HG02759 (cell line): ENCODE data around the gene TSEN2.
"Not testable (repeated sequence)": the region's sequence is repeated elsewhere in the genome, so short reads cannot be mapped to it uniquely, and the experiment has no call there.

Experiments used
- ATAC-seq: cut with Tn5 transposase; IDR thresholded peaks from one replicate; pipeline ENCODE4 v1.9.1; 2021; ENCODE audit warnings: mild to moderate bottlenecking, moderate library complexity; ENCODE audit not compliant: unreplicated experiment

Gene TSEN2

GRCh38 chr3:12451960-12452359, 32.3 kb upstream of the TSEN2 start:
- no peak for ATAC-seq

GRCh38 chr3:12452361-12453330, 31.6 kb upstream of the TSEN2 start:
- ATAC-seq, result no peak

- no peak for ATAC-seq
Observed at GRCh38 chr3:12454076-12454815, 30.0 kb upstream of the TSEN2 start.

GRCh38 chr3:12454816-12455121, 29.5 kb upstream of the TSEN2 start:
- no peak for ATAC-seq

- no peak for ATAC-seq
Observed at GRCh38 chr3:12455740-12456139, 28.5 kb upstream of the TSEN2 start.

GRCh38 chr3:12456441-12456840, 27.8 kb upstream of the TSEN2 start:
- no peak for ATAC-seq

DNA sequence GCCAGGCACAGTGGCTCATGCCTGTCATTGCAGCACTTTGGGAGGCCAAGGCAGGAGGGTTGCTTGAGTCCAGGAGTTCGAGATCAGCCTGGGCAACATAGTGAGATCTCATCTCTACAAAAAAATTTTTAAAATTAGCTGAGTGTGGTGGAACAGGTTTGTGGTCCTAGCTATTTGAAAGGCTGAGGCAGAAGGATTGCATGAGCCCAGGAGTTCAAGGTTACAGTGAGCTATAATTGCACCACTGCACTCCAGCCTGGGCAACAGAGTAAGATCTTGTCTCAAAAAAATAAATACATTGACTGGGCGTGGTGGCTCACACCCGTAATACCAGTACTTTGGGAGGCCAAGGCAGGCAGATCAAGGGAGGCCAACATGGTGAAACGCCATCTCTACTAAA, 26.9 kb upstream of the TSEN2 start:
- ATAC-seq, result not testable (repeated sequence)

DNA sequence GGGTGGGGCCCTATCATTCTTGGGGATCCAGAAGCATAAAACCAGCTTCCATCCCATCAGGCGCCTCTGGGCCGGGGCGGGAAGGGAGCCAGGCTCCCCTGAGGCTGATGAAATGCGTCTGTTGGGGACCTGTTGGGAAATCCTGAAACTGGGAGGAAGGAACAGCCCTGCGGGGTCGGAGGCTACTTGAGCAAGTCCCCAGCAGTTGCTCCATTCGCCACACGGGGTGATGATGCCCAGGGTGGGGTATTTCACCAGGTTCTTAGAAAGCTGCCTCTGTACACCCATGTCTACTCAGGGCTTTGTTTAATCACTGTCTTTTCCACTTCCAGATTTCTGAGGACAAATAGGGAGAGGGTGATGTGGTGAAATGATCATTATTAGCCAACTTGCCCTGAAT, 25.4 kb upstream of the TSEN2 start:
- no peak for ATAC-seq

- no peak for ATAC-seq
Observed at GRCh38 chr3:12460127-12460526, 24.2 kb upstream of the TSEN2 start.

GRCh38 chr3:12461097-12461649, 23.1 kb upstream of the TSEN2 start:
- ATAC-seq, result no peak

DNA sequence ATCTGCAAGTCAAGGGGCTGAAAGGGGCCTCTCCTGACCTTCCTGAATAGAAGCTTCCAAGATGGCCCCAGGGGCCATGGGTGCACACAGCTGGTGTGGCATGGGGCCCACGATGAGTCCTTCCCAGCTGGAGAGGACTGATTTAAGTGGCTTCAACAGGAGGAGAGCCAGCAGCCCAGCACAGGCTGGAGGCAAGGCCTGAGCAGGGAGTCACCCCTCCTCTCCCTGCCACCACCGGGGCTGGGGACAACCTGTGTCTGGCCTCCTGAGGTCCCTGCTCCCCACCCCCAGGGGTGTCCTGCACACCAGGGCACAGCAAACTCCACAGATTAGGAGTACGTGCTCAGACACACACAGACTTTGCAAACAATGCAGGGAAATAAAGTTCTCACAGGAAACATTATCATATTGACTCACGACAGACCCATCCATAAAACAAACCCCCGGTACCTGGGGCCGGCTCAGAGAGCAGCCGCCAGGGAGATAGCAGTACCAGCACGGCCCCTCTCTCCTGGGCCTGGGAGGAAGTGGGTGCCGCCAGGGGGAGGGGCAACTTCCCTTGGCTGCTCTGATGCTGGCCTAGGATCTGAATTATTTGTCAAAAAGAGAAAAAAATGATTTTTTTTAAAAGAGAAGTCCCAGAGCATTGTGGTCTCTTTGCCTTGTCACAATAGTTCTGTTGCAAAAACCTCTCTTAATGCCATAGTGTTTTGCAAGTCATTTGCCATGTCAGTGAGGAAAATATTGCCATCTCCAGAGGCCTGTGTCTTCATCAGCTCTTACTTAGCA, 21.9 kb upstream of the TSEN2 start:
- no peak for ATAC-seq

- no peak for ATAC-seq
Observed at GRCh38 chr3:12463686-12464085, 20.6 kb upstream of the TSEN2 start.

- ATAC-seq, result no peak
Observed at GRCh38 chr3:12464181-12464580, 20.1 kb upstream of the TSEN2 start.

GRCh38 chr3:12465151-12465835, 19.0 kb upstream of the TSEN2 start:
- no peak for ATAC-seq

GRCh38 chr3:12465836-12466225, 18.4 kb upstream of the TSEN2 start:
- ATAC-seq, result no peak

DNA sequence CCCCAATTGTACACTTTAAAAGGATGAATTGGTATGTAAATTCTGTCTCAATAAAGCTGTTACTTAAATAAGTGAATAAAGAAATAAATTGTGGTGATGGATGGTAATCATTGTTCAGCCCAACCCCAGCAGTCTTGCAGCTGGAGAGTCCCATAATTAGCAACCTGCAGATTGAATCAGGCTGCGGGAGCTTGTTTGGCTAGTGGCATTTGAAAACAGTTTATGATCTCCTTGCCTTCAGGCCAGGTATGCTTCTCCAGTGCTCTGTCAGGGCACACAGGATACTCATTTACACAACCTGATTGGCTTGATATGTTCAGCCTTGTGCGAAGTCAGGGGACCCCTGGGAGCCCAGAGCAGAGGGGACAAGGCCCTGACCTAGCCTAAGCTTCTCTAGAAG, 16.5 kb upstream of the TSEN2 start:
- ATAC-seq, result no peak

DNA sequence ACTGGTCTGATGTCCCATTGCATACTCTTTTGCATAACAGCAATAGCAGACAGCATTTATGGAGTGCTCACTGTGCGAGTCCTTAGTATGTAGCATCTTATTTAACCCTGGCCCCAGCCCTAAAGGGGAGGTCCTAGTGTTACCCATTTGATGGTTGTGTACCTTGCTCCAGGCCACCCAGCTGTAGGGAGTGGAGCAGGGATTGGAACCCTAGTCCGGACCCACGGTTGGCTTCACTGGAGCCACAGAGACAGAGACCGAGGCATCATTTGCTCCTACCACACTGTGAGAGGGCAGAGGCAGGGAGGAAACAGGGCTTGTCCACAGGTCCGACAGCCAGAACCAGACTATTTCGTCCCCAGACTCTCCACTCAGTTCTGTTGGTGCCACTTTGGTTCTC, 16.0 kb upstream of the TSEN2 start:
- no peak for ATAC-seq

GRCh38 chr3:12468757-12469156, 15.5 kb upstream of the TSEN2 start:
- no peak for ATAC-seq

GRCh38 chr3:12469222-12469621, 15.1 kb upstream of the TSEN2 start:
- not testable (repeated sequence) for ATAC-seq

GRCh38 chr3:12470111-12470510, 14.2 kb upstream of the TSEN2 start:
- ATAC-seq, result no peak

DNA sequence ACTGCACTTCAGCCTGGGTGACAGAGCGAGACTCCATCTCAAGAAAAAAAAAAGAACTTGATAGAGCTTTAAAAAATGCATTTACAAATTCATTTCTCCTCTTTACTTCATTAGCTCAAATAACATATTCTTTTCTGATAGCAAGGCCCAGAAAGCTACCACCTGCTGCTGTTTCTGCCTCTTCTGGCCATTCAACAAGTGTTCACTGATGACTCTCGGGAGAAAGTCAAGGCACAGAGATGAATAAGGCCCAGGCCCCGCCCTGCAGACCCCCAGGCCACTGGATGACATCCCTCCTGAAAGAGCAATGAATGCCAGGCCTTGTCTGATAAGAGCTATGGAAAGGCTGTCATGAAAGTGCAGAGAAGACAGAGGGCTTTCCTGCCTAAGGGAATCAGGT, 13.6 kb upstream of the TSEN2 start:
- ATAC-seq, result no peak
